DOHH2 (cell line): ENCODE data around the gene COL13A1.

Source experiments
- H3F3A ChIP-seq: fragments of 200-600 bp; sonication (generic), shearing (Covaris generic); 2 replicates; pipeline ENCODE4 v1.6.0; 2016; ENCODE audit warnings: antibody characterized with exemption, mild to moderate bottlenecking; ENCODE audit not compliant: control insufficient read depth, insufficient read depth
- H3K27ac ChIP-seq: fragments of 200-600 bp; sonication (generic); 2 replicates; pipeline ENCODE4 v1.5.1; 2014; ENCODE audit warnings: low read depth, mild to moderate bottlenecking, low read length, moderate library complexity
- H3K27me3 ChIP-seq: fragments of 200-600 bp; sonication (generic); 2 replicates; pipeline ENCODE4 v1.6.1; 2014; ENCODE audit warnings: mild to moderate bottlenecking, low read length, mixed read lengths; ENCODE audit not compliant: control insufficient read depth
- H3K36me3 ChIP-seq: fragments of 200-600 bp; sonication (generic); 2 replicates; pipeline ENCODE4 v1.6.1; 2014; ENCODE audit warnings: mild to moderate bottlenecking, low read length, moderate library complexity, mixed read lengths; ENCODE audit not compliant: control insufficient read depth
- H3K4me1 ChIP-seq: fragments of 200-600 bp; sonication (generic); 2 replicates; pipeline ENCODE4 v1.6.1; 2014; ENCODE audit warnings: mild to moderate bottlenecking, low read length, mixed read lengths; ENCODE audit not compliant: control insufficient read depth
- H3K4me2 ChIP-seq: fragments of 200-600 bp; sonication (generic); 2 replicates; pipeline ENCODE4 v1.6.0; 2014; ENCODE audit warnings: mild to moderate bottlenecking, low read length, moderate library complexity
- H3K4me3 ChIP-seq: fragments of 200-600 bp; sonication (generic); 2 replicates; pipeline ENCODE4 v1.5.1; 2014; ENCODE audit warnings: mild to moderate bottlenecking, low read length, mixed read lengths
- H3K79me2 ChIP-seq: fragments of 200-600 bp; sonication (generic); 2 replicates; pipeline ENCODE4 v1.6.1; 2014; ENCODE audit warnings: mild to moderate bottlenecking, low read length, mixed read lengths; ENCODE audit not compliant: control insufficient read depth
- H3K9me2 ChIP-seq: fragments of 200-600 bp; sonication (generic); replicated peaks from 2 replicates; pipeline ENCODE4 v1.6.1; 2014; ENCODE audit warnings: mild to moderate bottlenecking, low read length, mixed read lengths; ENCODE audit not compliant: control insufficient read depth
- H3K9me3 ChIP-seq: fragments of 200-600 bp; sonication (generic); 2 replicates; pipeline ENCODE4 v1.6.1; 2014; ENCODE audit warnings: antibody characterized with exemption, low read length, mixed read lengths; ENCODE audit not compliant: control insufficient read depth, insufficient read depth
- H4K20me1 ChIP-seq: fragments of 200-600 bp; sonication (generic); 2 replicates; pipeline ENCODE4 v1.6.0; 2014; ENCODE audit warnings: low read depth, mild to moderate bottlenecking, antibody characterized with exemption, low read length, moderate library complexity; ENCODE audit not compliant: control insufficient read depth, insufficient read depth
- EZH2phosphoT487 ChIP-seq: fragments of 200-600 bp; sonication (generic); IDR thresholded peaks from 2 replicates; pipeline ENCODE4 v1.6.1; 2017; ENCODE audit warnings: borderline replicate concordance, mild to moderate bottlenecking, antibody characterized with exemption, low read length, moderate library complexity, mixed read lengths
- TF ChIP-seq, protein P1 (sequence below): fragments of 200-600 bp; sonication (generic); IDR thresholded peaks from one replicate; pipeline ENCODE4 v1.5.1; 2014; ENCODE audit warnings: antibody characterized with exemption, mild to moderate bottlenecking, low read depth, low read length; ENCODE audit not compliant: poor library complexity, severe bottlenecking

Gene COL13A1

DNA sequence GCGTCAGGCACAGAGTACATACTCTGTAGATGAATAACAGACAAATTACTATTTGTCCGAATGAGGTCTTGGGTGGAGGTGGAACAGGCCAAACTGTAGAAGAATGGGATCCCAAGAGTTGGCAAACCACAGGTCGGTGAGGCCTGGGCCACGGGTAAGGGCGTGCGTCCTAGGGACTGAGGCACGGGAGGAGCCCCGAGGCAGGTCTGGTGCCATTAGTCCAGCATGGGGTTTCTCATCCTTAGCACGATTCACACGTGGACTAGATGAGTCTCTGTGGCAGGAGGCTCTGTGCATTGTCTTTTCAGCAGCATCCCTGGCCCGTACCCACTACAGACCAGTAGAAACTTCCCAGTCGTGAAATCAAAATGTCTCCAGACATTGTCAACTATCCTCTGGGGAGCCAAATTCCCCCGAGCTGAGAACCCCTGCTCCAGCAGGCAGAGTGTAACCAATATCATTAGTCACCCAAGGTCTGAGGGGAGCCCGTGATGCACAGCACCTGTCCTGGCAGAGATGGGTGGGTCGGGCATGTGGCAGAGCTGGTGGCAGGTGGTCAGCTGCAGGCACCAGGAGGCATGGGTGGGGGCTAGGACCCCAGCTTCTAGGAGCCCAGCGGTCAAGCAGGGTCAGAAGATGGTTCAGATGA lies 61.3 kb downstream of the COL13A1 start:
- H3K4me2 ChIP-seq = no peak overlapping the region
- TF ChIP-seq, protein P1, sequence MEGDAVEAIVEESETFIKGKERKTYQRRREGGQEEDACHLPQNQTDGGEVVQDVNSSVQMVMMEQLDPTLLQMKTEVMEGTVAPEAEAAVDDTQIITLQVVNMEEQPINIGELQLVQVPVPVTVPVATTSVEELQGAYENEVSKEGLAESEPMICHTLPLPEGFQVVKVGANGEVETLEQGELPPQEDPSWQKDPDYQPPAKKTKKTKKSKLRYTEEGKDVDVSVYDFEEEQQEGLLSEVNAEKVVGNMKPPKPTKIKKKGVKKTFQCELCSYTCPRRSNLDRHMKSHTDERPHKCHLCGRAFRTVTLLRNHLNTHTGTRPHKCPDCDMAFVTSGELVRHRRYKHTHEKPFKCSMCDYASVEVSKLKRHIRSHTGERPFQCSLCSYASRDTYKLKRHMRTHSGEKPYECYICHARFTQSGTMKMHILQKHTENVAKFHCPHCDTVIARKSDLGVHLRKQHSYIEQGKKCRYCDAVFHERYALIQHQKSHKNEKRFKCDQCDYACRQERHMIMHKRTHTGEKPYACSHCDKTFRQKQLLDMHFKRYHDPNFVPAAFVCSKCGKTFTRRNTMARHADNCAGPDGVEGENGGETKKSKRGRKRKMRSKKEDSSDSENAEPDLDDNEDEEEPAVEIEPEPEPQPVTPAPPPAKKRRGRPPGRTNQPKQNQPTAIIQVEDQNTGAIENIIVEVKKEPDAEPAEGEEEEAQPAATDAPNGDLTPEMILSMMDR = no peak
- TF ChIP-seq EZH2phosphoT487 = no peak
- no peaks in the 10 kb centered on the region for H3K79me2 ChIP-seq

DNA sequence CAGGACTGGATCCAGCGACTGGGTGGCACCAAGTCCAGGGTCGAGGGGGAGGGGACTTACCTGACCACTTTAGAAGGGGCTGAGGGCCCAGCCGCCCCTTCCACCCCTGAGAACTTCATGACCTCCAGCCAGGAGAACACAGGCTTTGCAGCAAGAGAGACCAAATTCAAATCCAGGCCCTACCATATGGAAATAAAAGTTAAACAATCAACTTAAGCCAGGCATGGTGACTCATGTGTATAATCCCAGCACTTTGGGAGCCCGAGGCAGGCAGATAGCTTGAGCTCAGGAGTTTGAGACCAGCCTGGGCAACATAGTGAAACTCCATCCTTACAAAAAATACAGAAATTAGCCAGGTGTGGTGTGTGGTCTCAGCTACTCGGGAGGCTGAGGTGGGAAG lies 61.9 kb downstream of the COL13A1 start:
- no peak overlapping the region for H3K4me2 ChIP-seq

More for the DNA sequence above, 61.3 kb downstream of the COL13A1 start:
- Histone ChIP-seq H4K20me1 (no peaks in the 10 kb centered on the region), H3F3A (no peaks in the 10 kb centered on the region), H3K9me2 (no peaks in the 10 kb centered on the region), H3K9me3 (no peaks in the 10 kb centered on the region), H3K4me1 (no peaks in the 10 kb centered on the region), H3K27me3 (peaks cover 2% of the 10 kb centered on the region; the same call in 1 of the 2 replicates), H3K27ac (no peak overlapping the region), H3K36me3 (no peaks in the 10 kb centered on the region), H3K4me3 (no peak overlapping the region)

DNA sequence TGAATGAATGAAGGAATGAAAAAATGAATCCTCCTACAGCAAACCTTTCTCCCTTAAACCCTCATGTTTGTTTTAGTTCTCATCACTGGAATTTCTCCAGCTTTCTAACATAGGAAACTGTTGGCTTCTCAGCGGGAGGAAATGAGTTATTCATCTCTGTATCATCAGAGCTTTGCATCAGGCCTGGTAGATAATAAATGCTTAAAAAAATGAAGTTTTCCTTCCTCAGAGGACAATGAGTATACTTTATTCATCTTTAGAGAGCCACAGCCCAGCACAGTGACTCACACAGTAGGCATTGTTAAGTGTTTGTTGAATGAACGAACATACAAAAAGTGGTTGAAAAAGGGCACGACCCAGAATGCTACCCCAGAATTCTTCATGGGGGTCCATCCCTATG lies 62.6 kb downstream of the COL13A1 start:
- Histone ChIP-seq H3K36me3 (no peaks in the 10 kb centered on the region), H3K4me2 (no peak overlapping the region), H3K79me2 (no peaks in the 10 kb centered on the region), H3F3A (no peaks in the 10 kb centered on the region), H3K27me3 (peaks cover 5% of the 10 kb centered on the region; the same call in 1 of the 2 replicates), H3K4me3 (no peak overlapping the region), H3K27ac (no peak overlapping the region), H3K4me1 (no peaks in the 10 kb centered on the region), H3K9me3 (no peaks in the 10 kb centered on the region), H4K20me1 (no peaks in the 10 kb centered on the region), H3K9me2 (no peaks in the 10 kb centered on the region)
- TF ChIP-seq, protein P1 = no peak
- TF ChIP-seq EZH2phosphoT487 = no peak

More for the DNA sequence above, 61.9 kb downstream of the COL13A1 start:
- TF ChIP-seq, protein P1 = no peak
- no peak for TF ChIP-seq EZH2phosphoT487
- Histone ChIP-seq H3K9me3 (no peaks in the 10 kb centered on the region), H3F3A (no peaks in the 10 kb centered on the region), H3K36me3 (no peaks in the 10 kb centered on the region), H3K9me2 (no peaks in the 10 kb centered on the region), H4K20me1 (no peaks in the 10 kb centered on the region), H3K4me3 (no peak overlapping the region), H3K27ac (no peak overlapping the region), H3K27me3 (peaks cover 2% of the 10 kb centered on the region; the same call in 1 of the 2 replicates), H3K4me1 (no peaks in the 10 kb centered on the region), H3K79me2 (no peaks in the 10 kb centered on the region)
